ENCODE measurements around the gene BTBD17. TPM values are rescaled to one million over a fixed set of nuclear protein-coding genes. Genes with fewer than 3 reads are reported as not detected.

The BTBD17 gene
- total RNA-seq, 1 donor from 2014 or later = not detected

DNA sequence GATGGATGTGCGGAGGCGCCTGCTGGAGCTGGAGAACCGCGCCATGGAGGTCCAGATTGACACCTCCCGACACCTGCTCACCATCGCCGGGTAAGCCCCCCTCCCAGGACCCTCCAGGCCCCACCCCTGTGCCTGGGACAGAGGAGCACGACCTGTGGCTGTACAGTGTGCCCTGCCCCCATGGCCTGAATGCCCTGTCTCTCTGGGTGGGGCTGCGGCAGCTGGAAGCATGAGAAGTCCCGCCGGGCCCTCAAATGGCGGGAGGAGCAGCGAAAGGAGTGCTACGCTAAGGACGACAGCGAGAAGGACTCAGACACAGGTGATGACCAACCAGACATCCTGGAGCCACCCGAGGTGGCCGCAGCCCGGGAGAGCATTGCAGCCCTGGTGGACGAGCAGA is 11.2 kb downstream of the BTBD17 start:
- Mint-ChIP-seq H3K9me3 (ENCODE audit: unreplicated experiment) (peaks cover 1% of the 10 kb centered on the region), H3K27ac (ENCODE audit: unreplicated experiment) (no peak overlapping the region), H3K36me3 (ENCODE audit: low read depth, unreplicated experiment) (no peaks in the 10 kb centered on the region), H3K4me1 (ENCODE audit: low read depth, unreplicated experiment) (peaks cover 2% of the 10 kb centered on the region), H3K27me3 (ENCODE audit: low read depth, unreplicated experiment) (peaks cover 69% of the 10 kb centered on the region), H3K4me3 (ENCODE audit: unreplicated experiment) (no peak overlapping the region)
- H3K4me1 ChIP-seq (ENCODE audit: insufficient read depth, low read length) = peaks cover 1% of the 10 kb centered on the region
- peaks cover 22% of the 10 kb centered on the region for H3K27me3 ChIP-seq (ENCODE audit: insufficient read depth, low read length)
- no peak overlapping the region for H2AFZ ChIP-seq (ENCODE audit: low read depth, low read length)
- no peak for TF ChIP-seq EZH2 (IDR thresholded peaks at IDR 0.05; ENCODE audit: insufficient read depth, low read length)
- TF ChIP-seq, protein P1, sequence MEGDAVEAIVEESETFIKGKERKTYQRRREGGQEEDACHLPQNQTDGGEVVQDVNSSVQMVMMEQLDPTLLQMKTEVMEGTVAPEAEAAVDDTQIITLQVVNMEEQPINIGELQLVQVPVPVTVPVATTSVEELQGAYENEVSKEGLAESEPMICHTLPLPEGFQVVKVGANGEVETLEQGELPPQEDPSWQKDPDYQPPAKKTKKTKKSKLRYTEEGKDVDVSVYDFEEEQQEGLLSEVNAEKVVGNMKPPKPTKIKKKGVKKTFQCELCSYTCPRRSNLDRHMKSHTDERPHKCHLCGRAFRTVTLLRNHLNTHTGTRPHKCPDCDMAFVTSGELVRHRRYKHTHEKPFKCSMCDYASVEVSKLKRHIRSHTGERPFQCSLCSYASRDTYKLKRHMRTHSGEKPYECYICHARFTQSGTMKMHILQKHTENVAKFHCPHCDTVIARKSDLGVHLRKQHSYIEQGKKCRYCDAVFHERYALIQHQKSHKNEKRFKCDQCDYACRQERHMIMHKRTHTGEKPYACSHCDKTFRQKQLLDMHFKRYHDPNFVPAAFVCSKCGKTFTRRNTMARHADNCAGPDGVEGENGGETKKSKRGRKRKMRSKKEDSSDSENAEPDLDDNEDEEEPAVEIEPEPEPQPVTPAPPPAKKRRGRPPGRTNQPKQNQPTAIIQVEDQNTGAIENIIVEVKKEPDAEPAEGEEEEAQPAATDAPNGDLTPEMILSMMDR (IDR thresholded peaks at IDR 0.05; ENCODE audit: insufficient read depth, low read depth, low read length) = no peak
- no peaks in the 10 kb centered on the region for H3K9me3 ChIP-seq (ENCODE audit: insufficient read depth, low read depth, low read length)
- no peaks in the 10 kb centered on the region for H3K36me3 ChIP-seq (ENCODE audit: insufficient read depth, low read length)
- H3K4me2 ChIP-seq (ENCODE audit: low read length) = no peak overlapping the region
- H4K20me1 ChIP-seq (ENCODE audit: insufficient read depth, low read length) = no peaks in the 10 kb centered on the region
- no peak overlapping the region for H3K27ac ChIP-seq (ENCODE audit: low read depth, low read length)
- no peaks in the 10 kb centered on the region for H3K79me2 ChIP-seq (ENCODE audit: insufficient read depth, low read length)
- H3K4me3 ChIP-seq (ENCODE audit: insufficient read depth, low read depth, low read length) = no peak overlapping the region
- no peak overlapping the region for H3K9ac ChIP-seq (ENCODE audit: low read length)
- FAIRE-seq = no peak
- no peak for DNase-seq (ENCODE audit: low read depth)

DNA sequence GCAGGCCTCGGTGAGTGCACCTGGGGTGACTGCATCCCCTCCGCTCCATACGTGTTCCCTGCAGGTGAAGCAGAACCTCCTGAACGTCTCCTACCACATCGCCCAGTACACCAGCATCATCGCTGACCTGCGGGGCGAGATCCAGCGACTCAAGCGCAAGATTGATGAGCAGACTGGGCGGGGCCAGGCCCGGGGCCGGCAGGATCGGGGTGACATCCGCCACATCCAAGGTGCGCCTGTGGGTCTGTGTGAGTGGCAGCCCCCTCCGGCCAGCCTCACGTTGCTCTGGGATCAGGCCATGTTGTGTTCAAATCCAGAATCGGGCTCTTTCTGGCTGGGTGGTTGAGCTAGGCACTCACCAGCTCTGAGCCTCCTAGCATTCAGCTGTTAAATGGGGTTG is 12.5 kb downstream of the BTBD17 start:
- no peak overlapping the region for H2AFZ ChIP-seq (ENCODE audit: low read depth, low read length)
- no peak overlapping the region for H3K27ac ChIP-seq (ENCODE audit: low read depth, low read length)
- TF ChIP-seq EZH2 (IDR thresholded peaks at IDR 0.05; ENCODE audit: insufficient read depth, low read length) = no peak
- TF ChIP-seq, protein P1 (IDR thresholded peaks at IDR 0.05; ENCODE audit: insufficient read depth, low read depth, low read length) = no peak
- DNase-seq (ENCODE audit: low read depth) = no peak
- H3K4me2 ChIP-seq (ENCODE audit: low read length) = no peak overlapping the region
- Mint-ChIP-seq H3K36me3 (ENCODE audit: low read depth, unreplicated experiment) (no peaks in the 10 kb centered on the region), H3K9me3 (ENCODE audit: unreplicated experiment) (peaks cover 1% of the 10 kb centered on the region), H3K27ac (ENCODE audit: unreplicated experiment) (no peak overlapping the region), H3K4me3 (ENCODE audit: unreplicated experiment) (no peak overlapping the region), H3K4me1 (ENCODE audit: low read depth, unreplicated experiment) (peaks cover 6% of the 10 kb centered on the region), H3K27me3 (ENCODE audit: low read depth, unreplicated experiment) (peaks cover 60% of the 10 kb centered on the region)
- H3K9me3 ChIP-seq (ENCODE audit: insufficient read depth, low read depth, low read length) = no peaks in the 10 kb centered on the region
- no peaks in the 10 kb centered on the region for H4K20me1 ChIP-seq (ENCODE audit: insufficient read depth, low read length)
- no peak for FAIRE-seq
- H3K4me1 ChIP-seq (ENCODE audit: insufficient read depth, low read length) = peaks cover 4% of the 10 kb centered on the region
- H3K4me3 ChIP-seq (ENCODE audit: insufficient read depth, low read depth, low read length) = no peak overlapping the region
- H3K36me3 ChIP-seq (ENCODE audit: insufficient read depth, low read length) = no peaks in the 10 kb centered on the region
- no peak overlapping the region for H3K9ac ChIP-seq (ENCODE audit: low read length)
- no peaks in the 10 kb centered on the region for H3K79me2 ChIP-seq (ENCODE audit: insufficient read depth, low read length)
- peaks cover 17% of the 10 kb centered on the region for H3K27me3 ChIP-seq (ENCODE audit: insufficient read depth, low read length)

DNA sequence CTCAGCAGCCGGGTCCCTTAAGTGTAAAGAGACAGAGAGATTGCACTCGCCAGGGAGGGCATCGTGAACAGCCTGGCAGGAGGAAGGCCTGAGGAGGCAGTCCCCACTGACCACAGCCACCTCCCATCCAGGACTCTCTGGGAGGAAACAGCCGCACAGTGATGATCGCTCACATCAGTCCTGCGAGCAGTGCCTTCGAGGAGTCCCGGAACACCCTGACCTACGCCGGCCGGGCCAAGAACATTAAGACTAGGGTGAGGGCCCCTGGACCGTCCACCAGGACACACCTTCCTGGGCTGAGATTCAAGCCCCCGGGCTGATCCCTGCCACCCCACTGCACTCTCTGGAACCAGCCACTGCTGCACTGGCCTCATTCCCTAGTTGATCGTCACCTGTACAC is 14.0 kb downstream of the BTBD17 start:
- Histone ChIP-seq H3K4me3 (ENCODE audit: insufficient read depth, low read depth, low read length) (no peak overlapping the region), H3K4me2 (ENCODE audit: low read length) (no peak overlapping the region), H3K4me1 (ENCODE audit: insufficient read depth, low read length) (peaks cover 4% of the 10 kb centered on the region), H3K9ac (ENCODE audit: low read length) (no peak overlapping the region), H2AFZ (ENCODE audit: low read depth, low read length) (no peak overlapping the region), H3K9me3 (ENCODE audit: insufficient read depth, low read depth, low read length) (no peaks in the 10 kb centered on the region), H3K79me2 (ENCODE audit: insufficient read depth, low read length) (no peaks in the 10 kb centered on the region), H4K20me1 (ENCODE audit: insufficient read depth, low read length) (no peaks in the 10 kb centered on the region), H3K36me3 (ENCODE audit: insufficient read depth, low read length) (no peaks in the 10 kb centered on the region), H3K27ac (ENCODE audit: low read depth, low read length) (no peak overlapping the region), H3K27me3 (ENCODE audit: insufficient read depth, low read length) (peaks cover 11% of the 10 kb centered on the region)
- H3K27ac Mint-ChIP-seq (ENCODE audit: unreplicated experiment) = no peak overlapping the region
- DNase-seq (ENCODE audit: low read depth) (no peak), FAIRE-seq (no peak)
- H3K4me3 Mint-ChIP-seq (ENCODE audit: unreplicated experiment) = no peak overlapping the region
- H3K27me3 Mint-ChIP-seq (ENCODE audit: low read depth, unreplicated experiment) = peaks cover 49% of the 10 kb centered on the region
- no peak for TF ChIP-seq EZH2 (IDR thresholded peaks at IDR 0.05; ENCODE audit: insufficient read depth, low read length)
- TF ChIP-seq, protein P1 (IDR thresholded peaks at IDR 0.05; ENCODE audit: insufficient read depth, low read depth, low read length) = no peak
- H3K4me1 Mint-ChIP-seq (ENCODE audit: low read depth, unreplicated experiment) = peaks cover 6% of the 10 kb centered on the region
- no peaks in the 10 kb centered on the region for H3K36me3 Mint-ChIP-seq (ENCODE audit: low read depth, unreplicated experiment)
- peaks cover 1% of the 10 kb centered on the region for H3K9me3 Mint-ChIP-seq (ENCODE audit: unreplicated experiment)
